NCI-H526 (cell line): Measurements from ENCODE around the gene FILIP1.
"Not testable (repeated sequence)": the region's sequence is repeated elsewhere in the genome, so short reads cannot be mapped to it uniquely, and the experiment has no call there.

Source experiments
- DNase-seq, 2 experiments: peaks; one replicate each; lab custom pipeline; 2025; lab: John Stamatoyannopoulos, UW

Gene FILIP1

GRCh38 chr6:75458895-75459294 lies 34.7 kb downstream of the FILIP1 start:
- DNase-seq = no peak

- no peak for DNase-seq
These were observed 42.7 kb downstream of the FILIP1 start for GRCh38 chr6:75450903-75451302.

- no peak for DNase-seq
These were observed 43.9 kb downstream of the FILIP1 start for GRCh38 chr6:75449630-75450206.

- no peak for DNase-seq
These were observed 47.2 kb downstream of the FILIP1 start for GRCh38 chr6:75446241-75446880.

- no peak for DNase-seq
These were observed 47.9 kb downstream of the FILIP1 start for GRCh38 chr6:75445738-75446137.

- no peak for DNase-seq
These were observed 48.7 kb downstream of the FILIP1 start for GRCh38 chr6:75444899-75445298.

GRCh38 chr6:75441883-75442282 lies 51.7 kb downstream of the FILIP1 start:
- not testable (repeated sequence) for DNase-seq

GRCh38 chr6:75441479-75441878 lies 52.1 kb downstream of the FILIP1 start:
- DNase-seq = not testable (repeated sequence)

GRCh38 chr6:75438442-75439116 lies 55.0 kb downstream of the FILIP1 start:
- DNase-seq = no peak

- no peak for DNase-seq
These were observed 55.6 kb downstream of the FILIP1 start for GRCh38 chr6:75438013-75438431.

- no peak for DNase-seq
These were observed 56.1 kb downstream of the FILIP1 start for GRCh38 chr6:75437421-75437891.

GRCh38 chr6:75436869-75437268 lies 56.7 kb downstream of the FILIP1 start:
- DNase-seq = no peak

GRCh38 chr6:75432809-75433208 lies 60.8 kb downstream of the FILIP1 start:
- not testable (repeated sequence) for DNase-seq

- DNase-seq = no peak
These were observed 62.2 kb downstream of the FILIP1 start for GRCh38 chr6:75431379-75431778.

GRCh38 chr6:75430631-75431325 lies 62.8 kb downstream of the FILIP1 start:
- DNase-seq = no peak

- DNase-seq = no peak
These were observed 64.4 kb downstream of the FILIP1 start for GRCh38 chr6:75429061-75429703.

- DNase-seq = no peak
These were observed 65.4 kb downstream of the FILIP1 start for GRCh38 chr6:75428204-75428603.

- no peak for DNase-seq
These were observed 66.3 kb downstream of the FILIP1 start for GRCh38 chr6:75427329-75427728.

GRCh38 chr6:75424618-75425548 lies 68.7 kb downstream of the FILIP1 start:
- DNase-seq = no peak

GRCh38 chr6:75423386-75423785 lies 70.2 kb downstream of the FILIP1 start:
- DNase-seq = no peak

GRCh38 chr6:75422024-75422639 lies 71.5 kb downstream of the FILIP1 start:
- no peak for DNase-seq
